ENCODE measurements around the gene ACOT7.

- TF ChIP-seq, protein P1, sequence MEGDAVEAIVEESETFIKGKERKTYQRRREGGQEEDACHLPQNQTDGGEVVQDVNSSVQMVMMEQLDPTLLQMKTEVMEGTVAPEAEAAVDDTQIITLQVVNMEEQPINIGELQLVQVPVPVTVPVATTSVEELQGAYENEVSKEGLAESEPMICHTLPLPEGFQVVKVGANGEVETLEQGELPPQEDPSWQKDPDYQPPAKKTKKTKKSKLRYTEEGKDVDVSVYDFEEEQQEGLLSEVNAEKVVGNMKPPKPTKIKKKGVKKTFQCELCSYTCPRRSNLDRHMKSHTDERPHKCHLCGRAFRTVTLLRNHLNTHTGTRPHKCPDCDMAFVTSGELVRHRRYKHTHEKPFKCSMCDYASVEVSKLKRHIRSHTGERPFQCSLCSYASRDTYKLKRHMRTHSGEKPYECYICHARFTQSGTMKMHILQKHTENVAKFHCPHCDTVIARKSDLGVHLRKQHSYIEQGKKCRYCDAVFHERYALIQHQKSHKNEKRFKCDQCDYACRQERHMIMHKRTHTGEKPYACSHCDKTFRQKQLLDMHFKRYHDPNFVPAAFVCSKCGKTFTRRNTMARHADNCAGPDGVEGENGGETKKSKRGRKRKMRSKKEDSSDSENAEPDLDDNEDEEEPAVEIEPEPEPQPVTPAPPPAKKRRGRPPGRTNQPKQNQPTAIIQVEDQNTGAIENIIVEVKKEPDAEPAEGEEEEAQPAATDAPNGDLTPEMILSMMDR (IDR thresholded peaks at IDR 0.05): no peak
- TF ChIP-seq EP300 (IDR thresholded peaks at IDR 0.05): no peak
- TF ChIP-seq POLR2A (IDR thresholded peaks at IDR 0.05): no peak
These were observed 32.9 kb upstream of the ACOT7 start for GRCh38 chr1:6426277-6426971.
